Chondrocyte (in vitro differentiated cells): Measurements from ENCODE around the gene SLC6A7. TPM values are rescaled to one million over a fixed set of nuclear protein-coding genes. Genes with fewer than 3 reads are reported as not detected.

ENCODE experiments used
- DNase-seq: peaks from one replicate; pipeline ENCODE4 v3.0.0; 2021; ENCODE audit warnings: mixed read lengths, low spot score
- H3K27ac Mint-ChIP-seq: one replicate; pipeline ENCODE4 v1.8.0; 2021; ENCODE audit warnings: mild to moderate bottlenecking, moderate library complexity, mixed read lengths; ENCODE audit not compliant: unreplicated experiment
- H3K27me3 Mint-ChIP-seq: 2 replicates; pipeline ENCODE4 v1.8.0; 2021; ENCODE audit warnings: low read depth, mixed read lengths
- H3K36me3 Mint-ChIP-seq: 2 replicates; pipeline ENCODE4 v1.8.0; 2021; ENCODE audit warnings: low read depth, mixed read lengths
- H3K4me1 Mint-ChIP-seq: 2 replicates; pipeline ENCODE4 v1.8.0; 2021; ENCODE audit warnings: low read depth, mild to moderate bottlenecking, mixed read lengths
- H3K4me3 Mint-ChIP-seq: one replicate; pipeline ENCODE4 v1.8.0; 2021; ENCODE audit warnings: mild to moderate bottlenecking, moderate library complexity, mixed read lengths; ENCODE audit not compliant: unreplicated experiment
- H3K9me3 Mint-ChIP-seq: 2 replicates; pipeline ENCODE4 v1.8.0; 2021; ENCODE audit warnings: low read depth, mixed read lengths
- total RNA-seq: library from RNA; stranded (reverse); gene quantifications from 3 replicates; pipeline ENCODE4 v1.2.1, GENCODE V29; 2021
- TF ChIP-seq, protein P1 (sequence below): fragments of 200-600 bp; sonication (generic); IDR thresholded peaks from 2 replicates; pipeline ENCODE4 v1.5.0; 2021; ENCODE audit warnings: antibody characterized with exemption, mild to moderate bottlenecking, moderate library complexity

Gene SLC6A7
- total RNA-seq, 1 donor from 2014 or later: not detected

DNA sequence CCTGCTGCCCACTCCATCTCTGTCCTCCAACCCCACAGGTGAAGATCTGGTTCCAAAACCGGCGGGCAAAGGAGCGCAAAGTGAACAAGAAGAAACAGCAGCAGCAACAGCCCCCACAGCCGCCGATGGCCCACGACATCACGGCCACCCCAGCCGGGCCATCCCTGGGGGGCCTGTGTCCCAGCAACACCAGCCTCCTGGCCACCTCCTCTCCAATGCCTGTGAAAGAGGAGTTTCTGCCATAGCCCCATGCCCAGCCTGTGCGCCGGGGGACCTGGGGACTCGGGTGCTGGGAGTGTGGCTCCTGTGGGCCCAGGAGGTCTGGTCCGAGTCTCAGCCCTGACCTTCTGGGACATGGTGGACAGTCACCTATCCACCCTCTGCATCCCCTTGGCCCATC, 6.4 kb upstream of the SLC6A7 start:
- H3K4me3 Mint-ChIP-seq: no peak overlapping the region
- no peak for DNase-seq
- TF ChIP-seq, protein P1, sequence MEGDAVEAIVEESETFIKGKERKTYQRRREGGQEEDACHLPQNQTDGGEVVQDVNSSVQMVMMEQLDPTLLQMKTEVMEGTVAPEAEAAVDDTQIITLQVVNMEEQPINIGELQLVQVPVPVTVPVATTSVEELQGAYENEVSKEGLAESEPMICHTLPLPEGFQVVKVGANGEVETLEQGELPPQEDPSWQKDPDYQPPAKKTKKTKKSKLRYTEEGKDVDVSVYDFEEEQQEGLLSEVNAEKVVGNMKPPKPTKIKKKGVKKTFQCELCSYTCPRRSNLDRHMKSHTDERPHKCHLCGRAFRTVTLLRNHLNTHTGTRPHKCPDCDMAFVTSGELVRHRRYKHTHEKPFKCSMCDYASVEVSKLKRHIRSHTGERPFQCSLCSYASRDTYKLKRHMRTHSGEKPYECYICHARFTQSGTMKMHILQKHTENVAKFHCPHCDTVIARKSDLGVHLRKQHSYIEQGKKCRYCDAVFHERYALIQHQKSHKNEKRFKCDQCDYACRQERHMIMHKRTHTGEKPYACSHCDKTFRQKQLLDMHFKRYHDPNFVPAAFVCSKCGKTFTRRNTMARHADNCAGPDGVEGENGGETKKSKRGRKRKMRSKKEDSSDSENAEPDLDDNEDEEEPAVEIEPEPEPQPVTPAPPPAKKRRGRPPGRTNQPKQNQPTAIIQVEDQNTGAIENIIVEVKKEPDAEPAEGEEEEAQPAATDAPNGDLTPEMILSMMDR: no peak
- no peak overlapping the region for H3K27ac Mint-ChIP-seq
- H3K36me3 Mint-ChIP-seq: no peaks in the 10 kb centered on the region
- peaks cover 14% of the 10 kb centered on the region for H3K27me3 Mint-ChIP-seq
- peaks cover 10% of the 10 kb centered on the region for H3K4me1 Mint-ChIP-seq
- H3K9me3 Mint-ChIP-seq: no peaks in the 10 kb centered on the region

DNA sequence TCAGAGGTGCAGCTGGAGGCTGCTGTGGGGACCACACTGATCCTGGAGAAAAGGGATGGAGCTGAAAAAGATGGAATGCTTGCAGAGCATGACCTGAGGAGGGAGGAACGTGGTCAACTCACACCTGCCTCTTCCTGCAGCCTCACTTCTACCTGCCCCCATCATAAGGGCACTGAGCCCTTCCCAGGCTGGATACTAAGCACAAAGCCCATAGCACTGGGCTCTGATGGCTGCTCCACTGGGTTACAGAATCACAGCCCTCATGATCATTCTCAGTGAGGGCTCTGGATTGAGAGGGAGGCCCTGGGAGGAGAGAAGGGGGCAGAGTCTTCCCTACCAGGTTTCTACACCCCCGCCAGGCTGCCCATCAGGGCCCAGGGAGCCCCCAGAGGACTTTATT, 5.9 kb upstream of the SLC6A7 start:
- H3K36me3 Mint-ChIP-seq: no peaks in the 10 kb centered on the region
- no peak overlapping the region for H3K4me3 Mint-ChIP-seq
- H3K27ac Mint-ChIP-seq: no peak overlapping the region
- no peaks in the 10 kb centered on the region for H3K9me3 Mint-ChIP-seq
- H3K4me1 Mint-ChIP-seq: peaks cover 10% of the 10 kb centered on the region
- peaks cover 15% of the 10 kb centered on the region for H3K27me3 Mint-ChIP-seq
- TF ChIP-seq, protein P1: no peak
- no peak for DNase-seq

DNA sequence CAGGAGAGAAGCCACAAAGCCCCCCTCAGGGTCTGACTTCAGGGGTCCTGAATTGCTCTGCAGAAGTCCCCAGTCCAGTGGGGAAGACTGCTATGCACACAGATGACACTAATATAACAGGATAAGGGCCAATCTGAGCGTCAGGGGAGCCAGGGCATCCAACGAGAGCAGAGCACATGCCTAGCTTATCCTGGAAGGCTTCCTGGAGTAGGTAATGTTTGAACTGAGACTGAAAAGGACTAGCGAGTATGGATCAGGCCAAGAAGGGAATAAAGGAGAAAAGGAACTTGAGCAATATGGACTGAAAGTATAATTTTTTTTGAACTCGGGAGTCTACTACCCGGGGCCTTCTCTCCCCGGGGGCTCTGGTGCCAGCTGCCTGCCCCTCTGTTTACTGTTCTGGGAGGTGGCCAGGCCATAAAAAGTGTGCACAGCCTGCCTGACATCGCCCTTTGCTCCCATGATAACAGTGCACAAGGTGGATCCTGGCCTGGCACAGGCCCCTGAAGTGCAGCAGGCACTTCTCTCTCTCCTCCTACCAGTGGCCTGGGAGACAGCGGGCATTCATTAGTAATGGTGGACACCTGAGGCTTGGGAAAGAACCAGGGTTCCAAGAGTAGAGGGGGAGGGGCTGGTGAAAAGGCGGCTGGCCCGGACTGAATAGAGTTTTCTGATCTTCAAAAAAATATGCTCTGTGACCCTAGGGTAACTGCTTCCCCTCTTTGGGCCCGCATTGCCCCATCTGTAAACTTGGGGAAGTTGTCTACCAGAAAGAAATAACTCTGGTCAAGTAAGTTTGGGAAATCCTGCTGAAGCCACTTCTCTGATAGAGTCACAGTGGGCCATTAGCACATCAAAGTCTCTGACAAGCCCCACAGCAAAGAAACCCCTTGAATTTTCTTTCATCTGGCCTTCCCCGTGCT, 4.6 kb upstream of the SLC6A7 start:
- TF ChIP-seq, protein P1: no peak
- H3K27me3 Mint-ChIP-seq: peaks cover 23% of the 10 kb centered on the region
- H3K36me3 Mint-ChIP-seq: no peaks in the 10 kb centered on the region
- H3K9me3 Mint-ChIP-seq: no peaks in the 10 kb centered on the region
- no peak overlapping the region for H3K4me3 Mint-ChIP-seq
- peaks cover 10% of the 10 kb centered on the region for H3K4me1 Mint-ChIP-seq
- no peak overlapping the region for H3K27ac Mint-ChIP-seq
- no peak for DNase-seq

DNA sequence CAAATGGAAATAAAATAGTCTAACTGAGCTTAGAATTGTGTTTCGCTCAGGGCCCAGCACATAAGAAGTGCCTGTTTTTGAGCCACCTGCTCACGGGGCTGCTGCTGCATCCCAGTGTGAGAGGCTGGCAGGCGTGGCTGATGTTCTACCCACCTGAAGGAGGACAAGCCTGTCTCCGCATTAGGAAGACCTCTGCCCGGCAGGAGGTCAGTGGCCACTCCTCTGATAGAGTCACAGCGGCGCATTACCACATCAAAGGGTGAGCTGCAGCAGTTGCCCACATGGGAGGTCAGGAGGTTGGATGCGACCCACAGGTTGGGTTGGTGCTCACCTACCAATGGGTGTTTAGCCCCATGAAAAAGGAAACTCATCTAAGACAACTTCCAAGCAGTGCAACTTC, 3.7 kb upstream of the SLC6A7 start:
- Mint-ChIP-seq H3K4me3 (no peak overlapping the region), H3K27me3 (peaks cover 29% of the 10 kb centered on the region), H3K4me1 (peaks cover 1% of the 10 kb centered on the region), H3K27ac (no peak overlapping the region), H3K36me3 (no peaks in the 10 kb centered on the region), H3K9me3 (no peaks in the 10 kb centered on the region)
- TF ChIP-seq, protein P1: no peak
- no peak for DNase-seq

DNA sequence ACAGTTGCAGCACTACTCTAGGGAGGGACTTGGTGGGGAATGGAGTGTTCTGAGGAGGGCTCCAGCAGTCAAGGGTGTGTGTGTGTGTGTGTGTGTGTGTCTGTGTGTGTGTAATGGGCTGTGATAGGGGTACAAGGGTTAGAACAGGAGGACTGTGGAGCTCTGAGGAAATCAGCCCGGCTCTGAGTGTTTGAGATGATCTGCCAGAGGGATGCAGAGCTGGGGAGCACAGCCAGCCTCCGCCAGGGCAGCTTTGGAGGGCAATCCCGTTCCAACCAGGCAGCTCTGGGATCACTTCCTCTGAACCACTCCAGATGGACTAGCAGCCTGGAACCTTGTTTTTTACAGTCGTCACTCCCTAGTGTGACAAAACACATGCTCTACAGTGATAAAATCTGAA, 3.0 kb upstream of the SLC6A7 start:
- no peak for DNase-seq
- H3K4me1 Mint-ChIP-seq: no peaks in the 10 kb centered on the region
- TF ChIP-seq, protein P1: no peak
- peaks cover 33% of the 10 kb centered on the region for H3K27me3 Mint-ChIP-seq
- no peaks in the 10 kb centered on the region for H3K36me3 Mint-ChIP-seq
- H3K4me3 Mint-ChIP-seq: no peak overlapping the region
- H3K9me3 Mint-ChIP-seq: no peaks in the 10 kb centered on the region
- H3K27ac Mint-ChIP-seq: no peak overlapping the region
